Osteocyte (in vitro differentiated cells): Measurements from ENCODE around the gene ANKFN1. TPM values are rescaled to one million over a fixed set of nuclear protein-coding genes. Genes with fewer than 3 reads are reported as not detected.
A peak's percentile ranks its signal among the peaks of the same experiment; 100 is the strongest.

Experiments used
- DNase-seq: peaks from one replicate; pipeline ENCODE4 v3.0.0; 2021; ENCODE audit warnings: mixed read lengths; ENCODE audit not compliant: unreplicated experiment; ENCODE audit errors: extremely low spot score
- H3K27ac Mint-ChIP-seq: one replicate; pipeline ENCODE4 v1.8.0; 2021; ENCODE audit warnings: mild to moderate bottlenecking, mixed read lengths; ENCODE audit not compliant: unreplicated experiment
- H3K27me3 Mint-ChIP-seq: one replicate; pipeline ENCODE4 v1.8.0; 2021; ENCODE audit warnings: mixed read lengths; ENCODE audit not compliant: unreplicated experiment
- H3K36me3 Mint-ChIP-seq: one replicate; pipeline ENCODE4 v1.8.0; 2021; ENCODE audit warnings: mixed read lengths; ENCODE audit not compliant: unreplicated experiment
- H3K4me1 Mint-ChIP-seq: one replicate; pipeline ENCODE4 v1.8.0; 2021; ENCODE audit warnings: mixed read lengths; ENCODE audit not compliant: unreplicated experiment
- H3K4me3 Mint-ChIP-seq: one replicate; pipeline ENCODE4 v1.8.0; 2021; ENCODE audit warnings: mild to moderate bottlenecking, moderate library complexity, mixed read lengths; ENCODE audit not compliant: unreplicated experiment
- H3K9me3 Mint-ChIP-seq: one replicate; pipeline ENCODE4 v1.8.0; 2021; ENCODE audit warnings: mixed read lengths; ENCODE audit not compliant: unreplicated experiment
- CTCF ChIP-seq: fragments of 200-600 bp; sonication (generic); IDR thresholded peaks from 2 replicates; pipeline ENCODE4 v1.5.0; 2021; ENCODE audit warnings: antibody characterized with exemption, mild to moderate bottlenecking, moderate library complexity
- total RNA-seq: library from RNA; stranded (reverse); gene quantifications from 2 replicates; pipeline ENCODE4 v1.2.1, GENCODE V29; 2021

ANKFN1 gene
- total RNA-seq, 1 donor from 2014 or later = not detected

DNA sequence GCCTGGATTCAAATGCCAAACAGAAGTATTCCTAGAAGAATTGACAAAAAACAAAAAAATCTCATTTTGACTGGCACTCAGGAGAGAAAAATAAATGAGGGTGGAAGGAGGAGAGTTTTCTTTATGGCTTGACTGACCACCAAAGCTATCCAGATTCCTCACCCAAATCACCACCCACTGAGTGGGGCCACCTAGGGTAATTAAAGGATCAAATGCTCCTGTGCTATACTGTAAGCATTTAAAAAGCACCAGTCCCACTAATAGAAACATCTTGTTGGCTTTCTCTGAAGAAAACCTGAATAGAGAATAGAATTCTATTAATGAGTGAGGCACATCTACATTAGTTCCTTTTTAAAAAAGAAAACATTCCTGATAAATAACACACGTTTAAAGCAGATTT lies 163.3 kb downstream of the ANKFN1 start:
- no peak for TF ChIP-seq CTCF
- Mint-ChIP-seq H3K4me1 (no peaks in the 10 kb centered on the region), H3K36me3 (no peaks in the 10 kb centered on the region), H3K9me3 (no peaks in the 10 kb centered on the region), H3K27me3 (peaks cover 12% of the 10 kb centered on the region), H3K27ac (no peak overlapping the region), H3K4me3 (no peak overlapping the region)
- no peak for DNase-seq

DNA sequence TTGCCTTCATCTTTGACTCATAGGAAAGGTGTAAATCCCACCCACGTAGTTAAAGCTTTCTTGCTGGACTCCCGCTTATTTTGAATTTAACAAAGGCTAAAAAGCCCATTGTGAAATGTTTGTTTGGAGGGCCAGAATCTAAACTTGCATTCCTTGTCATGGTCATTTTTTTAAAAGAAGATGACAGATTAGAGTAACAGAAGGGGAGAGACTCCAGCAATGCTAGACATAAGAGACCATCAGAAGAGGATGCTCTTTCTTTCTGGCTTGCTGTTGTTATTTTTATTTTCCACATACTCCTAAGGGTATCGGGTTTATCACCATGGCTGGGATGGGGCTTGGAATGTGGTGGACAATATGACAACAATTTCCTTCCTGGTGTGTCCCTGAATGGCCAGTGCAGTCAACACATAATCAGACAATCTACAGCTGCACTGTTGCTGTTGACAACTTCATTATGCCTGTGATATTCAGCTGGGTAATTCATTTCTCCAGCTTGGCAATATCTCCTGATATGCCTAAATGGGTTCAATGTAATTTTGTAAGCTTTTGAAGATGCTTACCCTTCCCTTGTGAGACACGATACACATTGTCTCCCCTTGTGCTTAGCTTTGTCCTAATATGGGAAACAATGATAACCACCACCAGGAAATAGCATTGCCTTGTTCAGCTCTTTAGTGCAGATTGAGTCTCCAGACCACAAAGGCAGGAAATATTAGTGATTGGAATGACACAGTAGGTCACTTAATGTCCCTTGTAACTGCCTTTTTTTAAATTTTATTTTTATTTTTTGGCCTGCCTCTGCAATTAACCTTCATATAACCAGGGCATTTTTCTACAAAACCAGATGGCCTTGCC lies 164.3 kb downstream of the ANKFN1 start:
- TF ChIP-seq CTCF = no peak
- no peak overlapping the region for H3K27ac Mint-ChIP-seq
- no peak overlapping the region for H3K4me3 Mint-ChIP-seq
- no peaks in the 10 kb centered on the region for H3K36me3 Mint-ChIP-seq
- no peaks in the 10 kb centered on the region for H3K9me3 Mint-ChIP-seq
- H3K4me1 Mint-ChIP-seq = no peaks in the 10 kb centered on the region
- peaks cover 17% of the 10 kb centered on the region for H3K27me3 Mint-ChIP-seq
- DNase-seq = no peak

DNA sequence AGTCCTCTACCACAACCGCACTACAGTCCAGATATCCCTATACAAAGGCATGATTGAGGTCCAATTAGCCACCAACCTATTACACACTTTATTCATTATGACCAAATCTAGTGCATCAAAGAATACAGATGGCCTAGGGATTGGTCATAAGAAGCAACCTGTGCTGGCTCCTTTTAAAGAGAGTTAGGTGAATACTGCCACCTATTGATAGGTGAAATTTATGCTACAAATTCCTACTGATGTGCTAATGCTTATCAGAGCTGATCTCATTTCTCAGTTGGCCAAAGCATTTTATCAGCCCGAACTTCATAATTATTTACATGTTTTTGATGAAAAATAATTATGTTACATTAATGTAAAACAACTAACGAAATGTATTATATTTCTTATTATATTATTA lies 166.3 kb downstream of the ANKFN1 start:
- H3K27ac Mint-ChIP-seq = no peak overlapping the region
- H3K4me1 Mint-ChIP-seq = no peaks in the 10 kb centered on the region
- no peak for DNase-seq
- no peak overlapping the region for H3K4me3 Mint-ChIP-seq
- H3K36me3 Mint-ChIP-seq = no peaks in the 10 kb centered on the region
- TF ChIP-seq CTCF = peak; percentile 60
- no peaks in the 10 kb centered on the region for H3K9me3 Mint-ChIP-seq
- H3K27me3 Mint-ChIP-seq = peaks cover 17% of the 10 kb centered on the region

DNA sequence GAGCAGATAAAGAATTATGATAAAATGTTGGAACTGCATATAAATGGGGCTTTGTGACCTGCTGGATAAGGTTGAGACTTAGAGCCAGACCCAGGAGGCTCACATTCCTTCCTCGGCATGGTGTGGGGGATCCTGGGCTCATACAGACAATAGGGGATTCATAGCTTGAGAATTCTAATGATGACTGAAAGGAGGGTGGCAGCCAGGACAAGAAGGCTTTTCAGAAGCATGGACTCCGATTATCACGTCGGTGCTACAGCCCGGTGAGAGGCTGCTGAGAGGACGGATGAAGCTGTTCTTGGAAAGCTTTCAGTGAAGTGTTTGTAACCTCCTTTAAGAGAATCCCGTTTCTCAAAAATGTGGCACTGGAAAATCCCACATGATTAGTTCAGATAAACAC lies 167.2 kb downstream of the ANKFN1 start:
- no peak for DNase-seq
- no peak for TF ChIP-seq CTCF
- Mint-ChIP-seq H3K4me3 (no peak overlapping the region), H3K9me3 (no peaks in the 10 kb centered on the region), H3K27me3 (peaks cover 17% of the 10 kb centered on the region), H3K27ac (no peak overlapping the region), H3K4me1 (no peaks in the 10 kb centered on the region), H3K36me3 (no peaks in the 10 kb centered on the region)

GRCh38 chr17:56322991-56323390 lies 169.7 kb downstream of the ANKFN1 start:
- Mint-ChIP-seq H3K9me3 (no peaks in the 10 kb centered on the region), H3K4me1 (no peaks in the 10 kb centered on the region), H3K27ac (no peak overlapping the region), H3K36me3 (no peaks in the 10 kb centered on the region), H3K4me3 (no peak overlapping the region), H3K27me3 (peaks cover 17% of the 10 kb centered on the region)
- DNase-seq = no peak
- TF ChIP-seq CTCF = no peak
